Activated naive CD4-positive, alpha-beta T cell treated with anti-CD3 and anti-CD28 coated beads, Interleukin-2, amount 50 U/mL, for 24 hours (primary cell): Measurements from ENCODE around the gene ANO7.

Experiments
- H3K27ac Mint-ChIP-seq: one replicate; pipeline ENCODE4 v1.8.0; 2021; ENCODE audit warnings: mild to moderate bottlenecking, mixed read lengths
- H3K27me3 Mint-ChIP-seq: one replicate; pipeline ENCODE4 v1.8.0; 2021; ENCODE audit warnings: mixed read lengths
- H3K36me3 Mint-ChIP-seq: one replicate; pipeline ENCODE4 v1.8.0; 2021; ENCODE audit warnings: mixed read lengths
- H3K4me1 Mint-ChIP-seq: one replicate; pipeline ENCODE4 v1.8.0; 2021; ENCODE audit warnings: mixed read lengths
- H3K4me3 Mint-ChIP-seq: one replicate; pipeline ENCODE4 v1.8.0; 2021; ENCODE audit warnings: mild to moderate bottlenecking, mixed read lengths
- H3K9me3 Mint-ChIP-seq: one replicate; pipeline ENCODE4 v1.8.0; 2021; ENCODE audit warnings: mixed read lengths

Gene ANO7

GRCh38 chr2:241188361-241189092 is at the start of gene ANO7:
Gene ANO7, plus strand, starts transcription at chr2:241188677. Its CDS starts 1,387 bp downstream, at chr2:241190064.
- no peaks in the 10 kb centered on the region for H3K27me3 Mint-ChIP-seq
- no peaks in the 10 kb centered on the region for H3K36me3 Mint-ChIP-seq
- H3K4me3 Mint-ChIP-seq = no peak within 1 kb of the TSS
- H3K27ac Mint-ChIP-seq = no peak within 1 kb of the TSS
- no peaks in the 10 kb centered on the region for H3K9me3 Mint-ChIP-seq
- no peaks in the 10 kb centered on the region for H3K4me1 Mint-ChIP-seq

- no peak overlapping the region for H3K27ac Mint-ChIP-seq
- no peaks in the 10 kb centered on the region for H3K4me1 Mint-ChIP-seq
- no peaks in the 10 kb centered on the region for H3K9me3 Mint-ChIP-seq
- H3K27me3 Mint-ChIP-seq = no peaks in the 10 kb centered on the region
- no peak overlapping the region for H3K4me3 Mint-ChIP-seq
- peaks cover 6% of the 10 kb centered on the region for H3K36me3 Mint-ChIP-seq
These were observed 48.7 kb upstream of the ANO7 start for GRCh38 chr2:241139531-241140444.

- no peaks in the 10 kb centered on the region for H3K4me1 Mint-ChIP-seq
- H3K9me3 Mint-ChIP-seq = no peaks in the 10 kb centered on the region
- no peak overlapping the region for H3K27ac Mint-ChIP-seq
- H3K27me3 Mint-ChIP-seq = no peaks in the 10 kb centered on the region
- H3K4me3 Mint-ChIP-seq = no peak overlapping the region
- H3K36me3 Mint-ChIP-seq = peaks cover 6% of the 10 kb centered on the region
These were observed 48.0 kb upstream of the ANO7 start for GRCh38 chr2:241140445-241140840.

GRCh38 chr2:241141214-241141770 is 47.2 kb upstream of the ANO7 start:
- no peak overlapping the region for H3K27ac Mint-ChIP-seq
- no peaks in the 10 kb centered on the region for H3K4me1 Mint-ChIP-seq
- H3K4me3 Mint-ChIP-seq = no peak overlapping the region
- H3K36me3 Mint-ChIP-seq = peaks cover 6% of the 10 kb centered on the region
- H3K27me3 Mint-ChIP-seq = no peaks in the 10 kb centered on the region
- no peaks in the 10 kb centered on the region for H3K9me3 Mint-ChIP-seq

- Mint-ChIP-seq H3K9me3 (no peaks in the 10 kb centered on the region), H3K27me3 (no peaks in the 10 kb centered on the region), H3K36me3 (peaks cover 6% of the 10 kb centered on the region), H3K4me1 (no peaks in the 10 kb centered on the region), H3K27ac (peak overlapping the region; percentile 10), H3K4me3 (no peak overlapping the region)
These were observed 46.4 kb upstream of the ANO7 start for GRCh38 chr2:241142063-241142462.

- Mint-ChIP-seq H3K27ac (no peak overlapping the region), H3K27me3 (no peaks in the 10 kb centered on the region), H3K36me3 (peaks cover 6% of the 10 kb centered on the region), H3K4me3 (no peak overlapping the region), H3K9me3 (no peaks in the 10 kb centered on the region), H3K4me1 (no peaks in the 10 kb centered on the region)
These were observed 45.9 kb upstream of the ANO7 start for GRCh38 chr2:241142593-241142992.

- Mint-ChIP-seq H3K27ac (no peak overlapping the region), H3K4me3 (no peak overlapping the region), H3K9me3 (no peaks in the 10 kb centered on the region), H3K4me1 (peaks cover 16% of the 10 kb centered on the region), H3K36me3 (peaks cover 5% of the 10 kb centered on the region), H3K27me3 (no peaks in the 10 kb centered on the region)
These were observed 42.2 kb upstream of the ANO7 start for GRCh38 chr2:241146286-241146685.

- H3K27ac Mint-ChIP-seq = no peak overlapping the region
- peaks cover 26% of the 10 kb centered on the region for H3K4me1 Mint-ChIP-seq
- H3K27me3 Mint-ChIP-seq = no peaks in the 10 kb centered on the region
- peaks cover 2% of the 10 kb centered on the region for H3K36me3 Mint-ChIP-seq
- no peak overlapping the region for H3K4me3 Mint-ChIP-seq
- H3K9me3 Mint-ChIP-seq = no peaks in the 10 kb centered on the region
These were observed 41.1 kb upstream of the ANO7 start for GRCh38 chr2:241147336-241147735.

GRCh38 chr2:241148239-241148638 is 40.2 kb upstream of the ANO7 start:
- peak overlapping the region; percentile 96 for H3K4me3 Mint-ChIP-seq
- H3K9me3 Mint-ChIP-seq = no peaks in the 10 kb centered on the region
- no peaks in the 10 kb centered on the region for H3K27me3 Mint-ChIP-seq
- H3K36me3 Mint-ChIP-seq = peaks cover 3% of the 10 kb centered on the region
- peaks cover 28% of the 10 kb centered on the region for H3K4me1 Mint-ChIP-seq
- H3K27ac Mint-ChIP-seq = peak overlapping the region; percentile 85

GRCh38 chr2:241148891-241149674 is 39.4 kb upstream of the ANO7 start, which contains the start of gene PASK:
Gene PASK, minus strand, starts transcription at chr2:241149472. Its CDS starts 6,440 bp downstream, at chr2:241143032.
- peak within 1 kb of the TSS; percentile 97 for H3K27ac Mint-ChIP-seq

GRCh38 chr2:241149675-241149924 is 38.9 kb upstream of the ANO7 start:
- Mint-ChIP-seq H3K4me3 (peak overlapping the region; percentile 96), H3K4me1 (peaks cover 33% of the 10 kb centered on the region), H3K27me3 (no peaks in the 10 kb centered on the region), H3K9me3 (no peaks in the 10 kb centered on the region), H3K36me3 (peaks cover 5% of the 10 kb centered on the region), H3K27ac (peak overlapping the region; percentile 87)

More at GRCh38 chr2:241148891-241149674, 39.4 kb upstream of the ANO7 start, which contains the start of gene PASK:
- peak within 1 kb of the TSS; percentile 96 for H3K4me3 Mint-ChIP-seq
- peaks cover 5% of the 10 kb centered on the region for H3K36me3 Mint-ChIP-seq
- no peaks in the 10 kb centered on the region for H3K9me3 Mint-ChIP-seq
- H3K4me1 Mint-ChIP-seq = peaks cover 33% of the 10 kb centered on the region
- H3K27me3 Mint-ChIP-seq = no peaks in the 10 kb centered on the region

- Mint-ChIP-seq H3K36me3 (peaks cover 5% of the 10 kb centered on the region), H3K4me1 (peaks cover 37% of the 10 kb centered on the region), H3K9me3 (no peaks in the 10 kb centered on the region), H3K27me3 (no peaks in the 10 kb centered on the region), H3K4me3 (peak within 1 kb of the TSS; percentile 96), H3K27ac (peak within 1 kb of the TSS; percentile 97)
These were observed 38.4 kb upstream of the ANO7 start, which contains the start of gene PPP1R7 for GRCh38 chr2:241149925-241150659. Gene PPP1R7, plus strand, starts transcription at chr2:241150467. Its CDS starts 29 bp downstream, at chr2:241150496.

- no peaks in the 10 kb centered on the region for H3K27me3 Mint-ChIP-seq
- H3K4me1 Mint-ChIP-seq = peaks cover 38% of the 10 kb centered on the region
- peak overlapping the region; percentile 96 for H3K4me3 Mint-ChIP-seq
- H3K27ac Mint-ChIP-seq = peak overlapping the region; percentile 97
- peaks cover 5% of the 10 kb centered on the region for H3K36me3 Mint-ChIP-seq
- no peaks in the 10 kb centered on the region for H3K9me3 Mint-ChIP-seq
These were observed 37.6 kb upstream of the ANO7 start for GRCh38 chr2:241150660-241151530.
